Adrenal gland (tissue), 12 donors: ENCODE results near the gene POLR1A. TPM values are rescaled to one million over a fixed set of nuclear protein-coding genes. Genes with fewer than 3 reads are reported as not detected.
A peak's percentile ranks its signal among the peaks of the same experiment; 100 is the strongest.

Experiments used
- DNase-seq, 7 donors: peaks; one replicate each; pipeline ENCODE4 v3.0.0-alpha.2; 2019 to 2020
- H3K27ac ChIP-seq, 5 donors: fragments of 200-600 bp; sonication (generic) in 4 of 5; 1 replicate in 3 of 5; 2 replicates in 2 of 5; pipeline versions ENCODE4 v1.5.1 to v1.8.0; 2016 to 2020; ENCODE audit warnings: mild to moderate bottlenecking in 1 of 5
- H3K27me3 ChIP-seq: fragments of 200-600 bp; 2 replicates; pipeline ENCODE4 v1.8.0; 2021
- H3K36me3 ChIP-seq, 2 donors: fragments of 200-600 bp; replicated peaks in 1 of 2; 1 replicate in 1 of 2; 2 replicates in 1 of 2; pipeline versions ENCODE4 v1.5.1 to v1.8.0; 2018 to 2022
- H3K4me1 ChIP-seq, 2 donors: fragments of 200-600 bp; replicated peaks in 1 of 2; 1 replicate in 1 of 2; 2 replicates in 1 of 2; pipeline versions ENCODE4 v1.5.1 to v1.8.0; 2018 to 2021
- H3K4me3 ChIP-seq, 4 donors: fragments of 200-600 bp; sonication (generic) in 3 of 4; one replicate each; pipeline ENCODE4 v1.5.1; 2016 to 2018
- H3K9me3 ChIP-seq, 3 donors: fragments of 200-600 bp; sonication (generic) in 1 of 3; replicated peaks in 1 of 3; 1 replicate in 2 of 3; 2 replicates in 1 of 3; pipeline versions ENCODE4 v1.5.1 to v1.8.0; 2016 to 2021
- CTCF ChIP-seq, 6 experiments: fragments of 450-650 bp in 4 of 6; fragments of 200-600 bp in 2 of 6; sonication (generic) in 1 of 6; IDR thresholded peaks; 1 replicate in 5 of 6; 2 replicates in 1 of 6; pipeline versions ENCODE4 v1.5.1 to v1.8.0; 2016 to 2021; ENCODE audit warnings: antibody characterized with exemption in 6 of 6, mild to moderate bottlenecking in 2 of 6, moderate library complexity in 1 of 6
- POLR2A ChIP-seq, 2 donors: fragments of 450-650 bp; IDR thresholded peaks; one replicate each; pipeline ENCODE4 v1.6.1; 2017; ENCODE audit warnings: antibody characterized with exemption in 2 of 2, mild to moderate bottlenecking in 2 of 2, moderate library complexity in 1 of 2
- WGBS, 4 donors: extraction: QIAGEN DNeasy Blood & Tissue Kit in 2 of 4; methylation state at CpG; one replicate each; pipeline versions ENCODE4 v1.1.5 to v1.1.7; 2013 to 2017; 5-methylcytosine and 5-hydroxymethylcytosine counted together
- intact Hi-C, 2 donors: fragments of 100-400 bp; cut with DNase I; formaldehyde crosslinking; loops; one replicate each; pipeline versions ENCODE4 v1.14.1 to v1.15.0; 2022 to 2023
- polyA plus RNA-seq, 3 donors: library from polyadenylated mRNA; stranded (reverse); fragments of 200-250 nt in 2 of 3; fragments of 350-450 nt in 1 of 3; fragmentation: Illumina TruSeq in 1 of 3; extraction: RNeasy Lipid Tissue Mini Kit (QIAGEN cat#74804) in 1 of 3; gene quantifications; one replicate each; pipeline ENCODE4 v1.2.3, GENCODE V29; 2013 to 2014
- total RNA-seq, 9 donors: library from RNA; depleted of rRNA in 4 of 9; stranded (reverse); fragments of >200 nt in 4 of 9; fragments of 120-200 nt in 1 of 9; fragmentation: NEBNext Ultra II Directional in 1 of 9; extraction: Animal tissue kit (Norgen Biotek cat#: 25700) in 1 of 9; gene quantifications; one replicate each; pipeline versions ENCODE4 v1.1.0 to v1.2.4, GENCODE V29; 2013 to 2023
- donor health status: healthy with polysubstance abuse.
- donor health status: Bipolar disorder and iron deficiency.
- donor health status: DM: yes; HTN: yes; CAD: no.
- donor health status: DM: no; HTN: no; CAD: no.
- donor health status: DM: no; HTN: no; CAD: no.
- donor health status: DM: yes; HTN: yes; CAD: no.

POLR1A gene
- total and polyA plus RNA-seq, 12 donors = 4.6 to 50.1 (median 26.2) TPM

GRCh38 chr2:85981579-85982247, 124.0 kb downstream of the POLR1A start:
- TF ChIP-seq CTCF (IDR thresholded peaks at IDR 0.05) = no peak
- no peak for TF ChIP-seq POLR2A (IDR thresholded peaks at IDR 0.05)
- intact Hi-C loops = no loop called here

GRCh38 chr2:85978883-85979780, 126.6 kb downstream of the POLR1A start:
- WGBS, 4 donors = 43 to 54% (median 49%) methylated on average over 3 of the region's 3 CpGs
- H3K4me3 ChIP-seq = no peak overlapping the region
- H3K4me1 ChIP-seq = peaks cover 0 to 10% of the 10 kb centered on the region in 2 donors
- no peak for DNase-seq
- H3K9me3 ChIP-seq = no peaks in the 10 kb centered on the region
- H3K36me3 ChIP-seq = no peaks in the 10 kb centered on the region
- no peak for TF ChIP-seq CTCF (IDR thresholded peaks at IDR 0.05)
- no peak for TF ChIP-seq POLR2A (IDR thresholded peaks at IDR 0.05)
- intact Hi-C loops = no loop called here
- no peak overlapping the region for H3K27ac ChIP-seq
- H3K27me3 ChIP-seq = no peaks in the 10 kb centered on the region

More at GRCh38 chr2:85981579-85982247, 124.0 kb downstream of the POLR1A start:
- H3K4me1 ChIP-seq = peaks cover 0 to 10% of the 10 kb centered on the region in 2 donors
- no peaks in the 10 kb centered on the region for H3K36me3 ChIP-seq
- 85 to 93% (median 88%) methylated on average over 12 of the region's 12 CpGs for WGBS, 4 donors
- no peaks in the 10 kb centered on the region for H3K27me3 ChIP-seq
- H3K9me3 ChIP-seq = no peaks in the 10 kb centered on the region
- H3K4me3 ChIP-seq = no peak overlapping the region
- no peak overlapping the region for H3K27ac ChIP-seq
- DNase-seq = peak in 1 of 7 donors; percentile 29

DNA sequence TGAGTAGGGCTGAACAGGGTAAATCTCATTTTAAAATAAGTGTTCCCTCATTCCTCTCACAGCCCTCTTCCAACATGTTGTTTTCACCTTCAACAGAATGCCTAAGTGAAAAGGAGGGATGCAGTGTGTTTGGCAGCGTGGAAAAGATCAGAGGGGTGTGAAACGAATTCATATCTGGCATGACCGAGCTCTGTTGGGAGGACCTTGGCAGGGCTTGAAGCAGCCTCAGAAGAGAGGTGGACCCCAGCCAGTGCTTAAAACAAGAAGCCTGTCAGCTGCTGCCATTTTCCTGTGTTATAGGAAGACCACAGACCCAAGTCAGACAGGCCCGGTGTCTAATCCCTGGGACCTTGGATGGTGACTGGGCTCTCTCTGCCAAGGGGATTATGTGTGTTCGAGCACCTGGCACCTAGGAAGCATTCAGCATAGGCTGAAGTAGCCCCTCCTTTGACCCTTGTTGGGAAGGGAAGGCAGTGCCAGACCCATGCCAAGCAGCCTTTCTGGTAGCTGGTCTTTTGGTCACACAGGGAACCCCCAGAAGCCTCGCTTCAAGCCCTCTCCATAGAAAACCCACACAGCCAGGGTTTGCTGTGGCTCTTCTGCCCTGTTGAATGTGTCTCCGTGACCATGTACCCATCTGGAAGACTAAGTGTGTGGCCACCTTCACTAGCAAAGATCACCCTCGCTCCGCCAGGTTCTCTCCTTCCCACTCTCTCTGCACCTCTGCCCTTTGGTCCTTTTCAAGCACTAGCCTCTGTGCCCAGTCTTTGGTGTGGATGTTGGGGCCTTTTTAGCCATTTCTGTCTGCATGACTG, 129.4 kb downstream of the POLR1A start:
- Histone ChIP-seq H3K4me1 (peaks cover 0 to 10% of the 10 kb centered on the region in 2 donors), H3K4me3 (no peak overlapping the region), H3K27ac (no peak overlapping the region), H3K36me3 (no peaks in the 10 kb centered on the region), H3K9me3 (no peaks in the 10 kb centered on the region), H3K27me3 (no peaks in the 10 kb centered on the region)
- 75 to 86% (median 84%) methylated on average over 8 to 9 of the region's 9 CpGs for WGBS, 4 donors
- no peak for TF ChIP-seq POLR2A (IDR thresholded peaks at IDR 0.05)
- no peak for TF ChIP-seq CTCF (IDR thresholded peaks at IDR 0.05)
- DNase-seq = peak in 1 of 7 donors; percentile 51
- intact Hi-C loops = no loop called here

GRCh38 chr2:85975581-85975980, 130.1 kb downstream of the POLR1A start:
- no peak overlapping the region for H3K27ac ChIP-seq
- no peak for TF ChIP-seq CTCF (IDR thresholded peaks at IDR 0.05)
- H3K9me3 ChIP-seq = no peaks in the 10 kb centered on the region
- H3K27me3 ChIP-seq = no peaks in the 10 kb centered on the region
- intact Hi-C loops = no loop called here
- peak in 1 of 7 donors; percentile 35 for DNase-seq
- WGBS, 4 donors = 75 to 86% (median 83%) methylated on average over 4 of the region's 4 CpGs
- H3K4me1 ChIP-seq = peaks cover 0 to 10% of the 10 kb centered on the region in 2 donors
- H3K4me3 ChIP-seq = no peak overlapping the region
- no peaks in the 10 kb centered on the region for H3K36me3 ChIP-seq
